ENCODE data around the gene RNF223. TPM values are rescaled to one million over a fixed set of nuclear protein-coding genes. Genes with fewer than 3 reads are reported as not detected.

Gene RNF223
- total and polyA plus RNA-seq, 2 of the 13 experiments (the other 11 are each of a cell fraction or from before 2014, with no cell fraction given): 0.03 TPM; not detected in 1

- peak; percentile 47 for TF ChIP-seq ZNF609 (CRISPR knock-in tag; IDR thresholded peaks at IDR 0.05; ENCODE audit: borderline replicate concordance)
- no peak for TF ChIP-seq RAD51 (IDR thresholded peaks at IDR 0.05; ENCODE audit: borderline replicate concordance)
- TF ChIP-seq ZNF512B (CRISPR knock-in tag; IDR thresholded peaks at IDR 0.05; ENCODE audit: borderline replicate concordance): peak; percentile 20; the same call in 1 of the 2 replicates
- no peak; the same call in 1 of the 2 replicates for TF ChIP-seq NFAT5 (CRISPR knock-in tag; IDR thresholded peaks at IDR 0.05)
- TF ChIP-seq BHLHE40 (IDR thresholded peaks at IDR 0.05; ENCODE audit: low read length): peak; percentile 89
- TF ChIP-seq ZFP37 (CRISPR knock-in tag; IDR thresholded peaks at IDR 0.05; ENCODE audit: borderline replicate concordance): peak; percentile 63; the same call in 1 of the 2 replicates
- TF ChIP-seq KMT2A (CRISPR knock-in tag; IDR thresholded peaks at IDR 0.05): 0 out of 2 replicates have a peak, but pooled peaks have one; percentile 24
- TF ChIP-seq SOX6 (IDR thresholded peaks at IDR 0.05): no peak
- TF ChIP-seq SOX6 (CRISPR knock-in tag; IDR thresholded peaks at IDR 0.05): peak; percentile 48; the same call in 1 of the 2 replicates
- no peak for TF ChIP-seq ZSCAN30 (CRISPR knock-in tag; IDR thresholded peaks at IDR 0.05)
- TF ChIP-seq ZNF713 (CRISPR knock-in tag; IDR thresholded peaks at IDR 0.05): 0 out of 2 replicates have a peak, but pooled peaks have one; percentile 23
- TF ChIP-seq MAZ (IDR thresholded peaks at IDR 0.05; ENCODE audit: borderline replicate concordance, low read depth, low read length): no peak
- peak; percentile 52; the same call in 1 of the 2 replicates for TF ChIP-seq MAZ (CRISPR knock-in tag; IDR thresholded peaks at IDR 0.05; ENCODE audit: low read depth)
- TF ChIP-seq HHEX (CRISPR knock-in tag; IDR thresholded peaks at IDR 0.05): no peak
- no peak for TF ChIP-seq ZNF879 (CRISPR knock-in tag; IDR thresholded peaks at IDR 0.05)
- TF ChIP-seq THYN1 (CRISPR knock-in tag; IDR thresholded peaks at IDR 0.05; ENCODE audit: borderline replicate concordance, low read depth): no peak
- TF ChIP-seq NFE2 (CRISPR knock-in tag; IDR thresholded peaks at IDR 0.05): no peak
These were observed 5.5 kb upstream of the RNF223 start (continued) for GRCh38 chr1:1079408-1080121.

Measured in HepG2 (cell line).